Activated T-helper 1 cell treated with anti-CD3 and anti-CD28 coated beads, Interleukin-2, amount 50 U/mL, for 16 hours (primary cell): ENCODE measurements around the gene PGLYRP1.
A peak's percentile ranks its signal among the peaks of the same experiment; 100 is the strongest.

Experiments
- DNase-seq, 2 donors: peaks; one replicate each; pipeline ENCODE4 v3.0.0-alpha.2; 2020; ENCODE audit warnings: low read depth in 1 of 2, low spot score in 1 of 2

PGLYRP1 gene

DNA sequence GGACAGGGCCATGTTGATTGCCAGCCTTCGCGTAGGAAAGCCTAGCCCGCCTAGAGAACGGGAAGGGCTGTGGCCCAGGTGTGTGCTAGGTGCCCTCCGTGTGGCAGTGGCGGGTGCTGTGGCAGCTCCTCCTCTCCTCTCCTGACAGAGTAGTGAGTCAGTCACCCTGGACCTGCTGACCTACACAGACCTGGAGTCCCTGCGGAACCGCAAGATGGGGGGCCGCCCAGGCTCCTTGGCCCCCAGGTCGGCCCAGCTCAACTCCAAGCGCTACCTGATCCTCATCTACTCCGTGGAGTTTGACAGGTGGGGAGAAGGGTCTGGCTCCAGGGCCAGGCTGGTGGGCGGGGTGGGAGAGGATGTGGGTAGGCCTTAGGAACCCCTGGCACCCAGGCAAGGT, 16.4 kb downstream of the PGLYRP1 start:
- DNase-seq, result no peak

DNA sequence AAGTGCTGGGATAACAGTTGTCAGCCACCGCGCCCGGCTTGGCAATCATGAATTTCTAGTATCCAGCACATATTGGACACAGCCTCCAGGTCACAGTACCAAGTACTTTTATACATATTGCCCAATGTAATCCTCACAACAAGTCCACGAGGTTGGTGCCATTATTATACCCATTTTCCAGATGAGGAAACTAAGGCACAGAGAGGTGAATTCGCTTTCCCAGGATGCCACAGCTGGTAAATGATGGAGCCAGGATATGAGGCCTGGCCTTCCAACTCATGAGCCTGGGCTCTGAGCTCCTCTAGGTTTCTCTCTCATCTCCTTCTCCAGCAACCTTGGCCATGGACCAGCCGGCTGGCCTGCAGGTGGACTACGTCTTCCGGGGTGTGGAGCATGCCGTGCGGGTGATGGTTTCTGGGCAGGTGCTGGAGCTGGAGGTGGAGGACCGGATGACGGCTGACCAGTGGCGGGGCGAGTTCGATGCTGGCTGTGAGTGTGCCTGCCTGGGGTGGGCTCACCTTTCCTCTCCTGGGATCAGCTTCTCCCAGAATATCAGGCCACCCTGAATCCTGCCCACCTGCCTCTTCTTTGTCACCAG, 20.1 kb downstream of the PGLYRP1 start:
- no peak for DNase-seq

DNA sequence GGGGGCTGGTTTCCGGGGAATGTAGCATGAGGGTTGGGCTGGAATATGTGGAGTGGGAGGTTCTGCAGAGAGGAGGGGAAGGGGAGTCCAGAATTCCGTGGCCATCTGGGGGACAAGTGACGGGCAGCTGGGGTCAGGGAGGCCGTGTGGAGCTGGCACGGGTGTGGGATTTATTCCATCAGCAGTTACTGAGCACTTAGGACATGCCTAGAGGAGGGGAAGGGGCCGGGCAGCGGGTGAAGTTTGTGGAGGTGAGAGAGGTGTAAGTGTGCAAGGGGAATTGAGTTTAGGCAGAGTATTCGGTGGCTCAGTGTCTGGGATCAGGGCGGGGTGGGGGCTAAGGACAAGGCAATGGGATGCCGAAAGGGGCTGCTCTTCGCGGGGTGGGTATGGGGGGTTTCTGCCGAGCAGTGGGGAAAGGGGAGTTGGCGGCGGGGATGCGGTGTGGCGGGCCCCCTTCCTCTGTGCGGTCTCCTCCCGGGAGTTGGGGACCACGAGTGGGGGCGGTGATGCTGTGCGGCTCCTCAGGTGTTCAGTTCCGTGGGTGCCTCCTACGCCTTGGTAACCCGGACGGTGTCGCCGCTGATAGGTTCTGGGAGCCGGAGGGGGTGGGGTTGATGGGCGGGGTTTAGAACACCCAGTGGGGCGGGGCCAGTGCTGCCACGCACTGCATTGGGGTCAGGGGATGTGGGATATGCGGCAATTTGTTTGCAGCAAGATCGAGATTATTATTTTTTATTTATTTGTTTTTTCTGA, 22.2 kb downstream of the PGLYRP1 start:
- peak; percentile 53 to 62 for DNase-seq

DNA sequence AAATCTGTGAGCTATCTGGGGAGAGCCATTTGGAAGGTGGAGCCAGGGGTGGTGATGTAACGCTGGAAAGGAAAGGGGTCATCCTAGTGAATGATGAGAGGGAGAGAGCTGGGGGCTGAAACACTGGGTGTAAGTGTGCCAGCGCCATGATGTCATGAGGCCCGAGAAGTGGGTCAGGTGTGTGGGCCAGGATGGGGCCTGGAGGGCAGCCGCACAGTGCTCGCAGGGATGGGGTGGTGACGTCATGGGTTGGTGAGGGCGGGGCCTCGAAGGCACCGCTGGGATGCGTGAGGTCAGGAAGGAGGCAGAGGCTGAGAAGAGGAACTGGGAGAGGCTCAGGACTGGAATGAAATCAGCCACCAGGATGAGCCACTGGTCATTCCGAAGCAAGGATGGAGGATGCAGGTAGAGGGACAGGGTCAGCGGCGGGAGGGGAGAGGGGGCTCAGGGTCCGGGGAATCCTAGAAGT, 23.2 kb downstream of the PGLYRP1 start:
- DNase-seq, result no peak

DNA sequence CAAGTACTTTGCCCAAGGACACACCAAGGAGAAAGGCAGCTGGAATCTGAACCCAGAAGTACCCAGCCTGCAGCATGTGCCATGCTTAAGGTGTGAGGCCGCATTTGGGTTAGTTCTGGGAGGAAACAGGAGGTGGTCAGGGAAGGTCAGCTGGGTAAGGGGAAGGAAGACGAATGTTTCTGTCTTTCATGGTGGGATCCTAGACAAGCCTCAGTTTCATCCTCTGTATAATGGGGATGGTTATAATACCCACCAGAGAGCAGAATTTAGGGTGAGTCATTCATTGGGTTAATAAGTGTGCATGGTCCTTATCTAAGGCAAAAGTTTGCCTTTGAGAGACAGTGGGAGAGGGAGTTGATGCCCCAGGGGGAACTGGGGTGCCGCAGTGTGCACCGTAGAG, 24.0 kb downstream of the PGLYRP1 start:
- DNase-seq, result no peak

DNA sequence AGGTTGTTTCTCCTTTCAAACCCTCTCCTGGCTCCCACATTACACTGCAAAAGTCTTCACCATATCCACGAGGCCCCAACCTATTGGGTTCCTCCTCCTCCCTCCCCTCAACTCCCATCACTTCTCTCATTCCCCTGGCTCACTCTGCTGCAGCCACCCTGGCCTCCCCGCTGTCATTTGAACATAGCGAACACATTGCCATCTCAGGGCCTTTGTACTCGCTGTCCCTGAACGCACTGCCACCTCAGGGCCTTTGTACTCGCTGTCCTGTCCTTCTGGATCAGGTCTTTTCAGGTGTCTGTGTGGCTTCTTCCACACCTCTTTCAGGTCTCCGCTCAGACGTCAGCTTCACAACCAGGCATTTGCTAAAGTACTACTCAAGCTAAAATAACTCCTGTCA, 25.9 kb downstream of the PGLYRP1 start:
- DNase-seq, result no peak

DNA sequence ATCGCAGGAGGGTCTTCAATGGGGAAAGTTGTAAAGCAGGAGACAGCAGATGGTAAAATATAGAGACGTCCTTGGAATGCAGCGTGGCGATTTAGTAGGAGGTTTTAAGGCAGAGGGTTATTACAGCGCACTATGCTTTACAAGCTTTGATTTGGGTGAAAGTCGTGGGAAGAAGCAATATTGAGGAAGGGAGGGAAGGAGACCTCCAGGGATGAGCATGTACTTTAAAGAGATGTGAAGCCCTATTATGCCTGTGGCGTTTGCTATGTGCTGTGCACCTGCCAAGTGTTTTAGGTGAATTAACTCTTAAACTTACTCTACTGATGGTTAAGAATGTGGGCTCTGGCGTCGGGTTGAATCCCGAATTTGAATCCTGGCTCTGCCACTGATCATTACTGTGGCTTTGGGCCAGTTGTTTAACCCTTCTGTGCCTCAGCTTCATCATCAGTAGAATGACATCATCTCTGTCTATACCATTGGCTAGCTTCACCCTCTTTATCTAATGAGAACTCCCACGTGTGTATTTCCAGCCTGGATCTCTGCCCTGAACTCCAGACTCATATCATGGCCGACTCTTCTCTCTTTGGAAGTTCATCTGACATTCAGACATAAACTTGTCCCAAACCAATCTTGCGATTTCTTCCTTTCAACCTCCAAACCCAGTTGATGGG, 27.0 kb downstream of the PGLYRP1 start:
- no peak for DNase-seq

DNA sequence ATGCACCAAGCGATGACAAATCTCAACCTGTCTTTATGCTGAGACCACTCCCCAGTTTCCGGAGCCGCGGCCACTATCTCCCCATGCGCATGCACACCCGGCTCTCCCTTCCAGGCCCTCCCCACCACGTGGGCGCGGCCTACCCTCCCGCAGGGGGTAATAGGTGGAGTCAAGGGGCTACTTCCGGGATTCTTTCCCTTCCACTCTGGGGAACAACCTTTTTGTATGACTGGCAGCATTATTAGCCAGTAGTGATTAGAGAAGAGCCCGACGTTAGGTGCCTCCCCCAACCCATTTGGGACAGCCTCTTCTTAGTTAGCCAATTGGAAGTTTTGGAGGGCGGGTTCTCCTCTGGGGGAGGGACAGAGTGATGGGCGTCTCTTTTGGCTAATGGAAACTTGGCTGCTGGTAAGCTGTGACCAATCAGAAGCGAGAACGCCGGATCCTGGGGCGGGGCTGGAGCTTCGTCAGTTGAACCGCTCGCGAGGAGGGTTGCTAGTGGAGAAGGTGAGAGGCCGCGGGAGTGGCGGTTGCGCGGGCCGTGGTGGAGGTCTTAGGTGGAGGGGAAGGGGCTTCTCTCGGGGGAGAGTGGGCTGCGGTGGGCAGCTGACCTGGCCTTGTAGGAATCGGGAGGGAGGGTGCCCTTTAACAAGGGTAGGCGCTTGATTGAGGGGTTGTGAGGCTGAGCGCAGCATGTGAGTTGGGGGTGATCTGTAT, 27.7 kb downstream of the PGLYRP1 start, which contains the start of gene CCDC61:
CCDC61 (plus strand) TSS at position 470 of the 717 bp plus-strand sequence. CDS start 7,552 bp downstream, outside the sequence.
- peak; percentile 91 for DNase-seq

DNA sequence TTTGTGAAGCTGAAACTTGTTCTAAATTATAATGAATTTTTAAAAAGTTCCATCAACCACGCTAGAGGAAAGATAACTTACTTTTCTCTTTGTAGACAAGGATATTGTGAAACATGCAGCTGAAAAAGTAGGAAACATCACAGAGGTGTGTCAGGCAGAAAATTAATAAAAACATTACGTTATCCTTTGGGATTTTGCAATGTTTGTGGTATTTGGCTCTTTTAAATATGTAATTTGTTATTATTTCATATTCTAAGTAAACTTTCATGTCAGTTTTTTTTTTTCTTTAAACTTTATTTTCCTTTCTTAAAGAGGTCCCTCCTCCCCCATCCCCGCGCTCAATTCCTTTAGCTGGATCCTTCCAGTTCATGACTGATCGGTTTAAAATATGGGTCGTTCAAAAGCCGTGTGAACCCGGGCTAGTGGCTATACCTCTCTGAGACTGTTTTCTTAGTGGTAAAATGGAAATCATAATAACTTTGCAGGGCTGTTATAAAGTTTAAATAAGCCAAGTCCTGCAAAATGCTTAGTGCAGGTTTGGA, 28.3 kb downstream of the PGLYRP1 start:
- no peak for DNase-seq

DNA sequence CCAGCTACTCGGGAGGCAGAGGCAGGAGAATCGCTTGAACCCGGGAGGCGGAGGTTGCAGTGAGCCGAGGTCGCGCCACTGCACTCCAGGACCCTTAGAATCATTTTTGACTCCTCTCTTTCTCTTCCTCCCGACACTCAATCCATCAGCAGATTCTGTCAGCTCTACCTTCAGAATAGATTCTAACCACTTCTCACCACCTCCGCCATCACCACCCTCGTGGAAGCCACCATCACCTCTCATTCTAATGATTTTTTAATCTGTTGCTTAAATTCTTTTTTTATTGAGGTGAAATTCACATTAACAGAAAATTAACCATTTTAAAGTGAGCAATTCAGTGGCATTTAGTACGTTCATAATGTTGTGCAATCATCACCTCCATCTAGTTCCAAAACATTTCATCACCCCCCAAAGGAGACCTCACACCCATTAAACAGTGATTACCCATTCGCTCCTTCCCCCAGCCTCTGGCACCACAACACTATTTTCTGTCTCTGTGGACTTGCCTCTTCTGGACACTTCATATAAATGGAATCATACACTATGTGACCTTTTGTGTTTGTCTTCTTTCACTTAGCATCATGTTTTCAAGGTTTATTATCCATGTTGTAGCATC, 32.6 kb downstream of the PGLYRP1 start:
- DNase-seq, result no peak

DNA sequence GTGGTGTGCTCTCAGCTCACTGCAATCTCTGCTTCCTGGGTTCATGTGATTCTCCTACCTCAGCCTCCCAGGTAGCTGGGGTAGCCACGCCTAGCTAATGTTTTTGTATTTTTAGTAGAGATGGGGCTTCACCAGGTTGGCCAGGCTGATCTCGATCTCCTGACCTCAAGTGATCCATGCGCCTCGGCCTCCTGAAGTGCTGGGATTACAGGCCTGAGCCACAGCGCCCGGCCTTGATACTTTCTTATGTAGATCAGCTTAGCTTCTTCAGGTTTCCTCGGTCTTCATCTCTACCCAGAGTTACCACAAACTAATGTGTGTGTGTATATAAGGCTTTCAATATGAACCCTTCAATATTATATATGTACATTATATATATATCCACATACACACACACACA, 37.5 kb downstream of the PGLYRP1 start:
- no peak for DNase-seq

DNA sequence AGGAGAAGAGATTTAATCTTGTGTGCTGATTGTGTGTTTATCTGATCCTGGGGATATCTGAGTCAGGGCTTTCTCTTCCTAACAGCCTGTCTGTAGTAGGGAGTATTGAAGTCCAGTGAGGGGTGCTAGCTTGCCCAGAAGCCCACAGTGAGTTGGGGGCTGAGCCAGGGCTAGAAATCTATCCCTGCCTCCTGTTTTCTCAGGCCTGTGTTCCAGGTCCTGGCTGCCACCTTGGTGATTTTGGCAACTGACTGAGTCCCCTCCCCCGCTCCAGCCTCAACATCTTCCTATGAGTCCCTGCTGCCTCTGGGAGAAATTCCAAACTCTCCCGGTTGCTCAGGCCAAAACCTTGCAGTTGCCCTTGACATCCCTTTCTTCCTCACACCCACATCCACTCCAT, 41.5 kb downstream of the PGLYRP1 start:
- DNase-seq, result no peak

DNA sequence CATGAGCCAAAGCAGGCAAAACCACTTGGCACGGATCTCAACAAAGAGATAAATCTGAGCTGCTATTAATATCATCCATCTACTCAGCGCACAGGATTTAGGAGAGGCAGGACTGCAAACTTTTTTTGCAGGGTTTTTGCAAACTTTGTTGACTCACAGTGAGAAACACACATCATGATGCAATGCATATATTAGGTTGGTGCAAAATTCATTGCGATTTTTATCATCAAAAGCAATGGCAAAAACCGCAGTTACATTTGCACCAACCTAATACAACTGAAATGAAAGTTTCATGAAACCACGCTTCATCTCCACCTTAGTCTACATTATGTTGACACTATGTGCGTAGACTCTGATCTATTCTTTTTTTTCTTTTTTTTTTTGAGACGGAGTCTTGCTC, 44.7 kb downstream of the PGLYRP1 start:
- no peak for DNase-seq

DNA sequence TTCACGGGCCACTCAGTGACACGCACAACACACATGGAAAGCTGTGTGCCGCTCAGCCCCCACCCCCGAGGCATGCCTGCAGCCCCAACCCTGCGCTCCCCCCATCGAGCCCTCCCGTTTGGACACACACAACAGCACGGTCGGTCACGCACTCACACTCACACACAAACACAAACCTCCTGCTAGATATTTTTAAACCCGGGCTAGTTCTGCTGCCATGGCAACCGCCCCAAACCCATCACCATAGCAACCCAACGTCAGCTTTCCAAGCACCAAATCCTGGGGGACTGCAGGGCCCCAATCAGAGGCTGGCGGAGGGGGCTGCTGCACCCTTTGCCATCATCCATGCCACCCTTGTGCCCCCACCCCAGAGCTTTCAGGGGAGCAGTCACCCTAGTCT, 46.7 kb downstream of the PGLYRP1 start:
- DNase-seq, result no peak

DNA sequence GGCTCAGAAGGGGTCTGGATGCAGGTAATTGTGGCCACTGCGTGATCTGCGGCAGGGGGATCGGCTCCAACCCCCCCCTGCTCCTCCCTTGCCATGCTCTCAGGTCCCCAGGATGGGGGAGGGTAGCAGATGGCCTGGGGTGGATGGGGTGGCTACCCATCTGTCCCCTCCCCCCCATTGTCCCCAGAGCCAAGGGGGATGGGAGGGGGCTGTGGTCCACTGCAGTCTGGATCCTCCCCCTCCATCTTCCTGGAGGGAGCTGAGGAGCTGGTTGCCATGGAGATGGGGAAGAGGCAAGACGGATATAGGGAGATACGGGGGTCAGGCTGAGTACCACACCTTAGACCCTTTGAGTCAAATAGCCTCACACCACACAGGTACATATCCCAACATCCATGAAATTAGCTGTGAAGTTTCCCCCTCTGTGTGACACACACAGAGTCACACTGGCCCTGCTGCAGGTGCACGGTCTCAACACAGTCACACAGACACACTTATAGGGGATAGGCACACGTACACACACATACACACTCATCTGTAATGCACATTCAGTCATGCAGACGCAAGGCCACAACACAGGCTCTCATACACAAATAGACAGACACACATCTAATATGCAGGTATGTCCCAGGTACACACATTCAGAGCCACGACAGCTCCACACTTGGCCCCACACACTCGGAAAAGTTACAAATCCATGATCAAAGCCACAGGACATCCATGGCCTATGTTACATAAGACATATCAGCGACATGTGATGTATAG, 47.4 kb downstream of the PGLYRP1 start:
- no peak for DNase-seq

DNA sequence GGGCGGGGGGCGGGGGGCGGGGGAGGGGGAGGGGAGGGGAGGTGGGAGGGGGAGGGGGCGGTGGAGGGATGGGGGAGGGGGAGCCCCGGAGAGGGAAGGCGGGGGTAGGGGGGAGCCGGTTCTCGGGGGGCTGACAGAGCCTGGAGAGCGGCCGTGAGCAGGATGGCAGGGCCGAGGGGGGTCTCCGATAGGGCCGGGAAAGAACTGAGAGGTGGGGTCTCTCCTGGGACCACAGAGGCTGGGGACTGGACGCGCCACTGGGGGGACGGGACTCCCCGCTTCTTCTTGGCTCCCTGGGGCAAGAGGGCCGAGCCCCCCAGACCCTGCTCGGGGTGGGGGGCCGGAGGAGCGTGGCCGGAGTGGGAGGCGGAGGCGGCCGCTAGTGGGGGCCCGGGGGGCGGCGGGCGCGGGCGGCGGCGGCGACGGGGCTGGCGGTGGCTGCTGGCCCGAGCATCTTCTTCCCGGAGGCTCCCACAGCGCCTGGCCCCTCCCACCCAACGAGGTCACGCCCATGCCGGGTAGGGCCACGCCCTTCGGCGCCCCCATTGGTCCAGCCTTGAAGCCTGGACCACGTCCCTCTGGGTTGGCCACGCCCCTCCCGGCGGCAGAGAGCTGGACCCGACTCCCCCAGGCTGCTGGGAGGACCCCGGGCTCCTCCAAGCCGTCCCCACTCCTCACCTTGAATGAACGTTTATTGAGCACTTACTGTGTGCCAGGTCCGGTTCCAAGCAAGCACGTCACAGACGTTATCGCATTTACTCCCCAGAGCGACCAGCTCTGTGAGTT, 49.1 kb downstream of the PGLYRP1 start, which contains the start of gene NOVA2:
NOVA2 (minus strand) TSS at position 313 of the 786 bp plus-strand sequence. CDS start 514 bp downstream, outside the sequence.
- no peak for DNase-seq

DNA sequence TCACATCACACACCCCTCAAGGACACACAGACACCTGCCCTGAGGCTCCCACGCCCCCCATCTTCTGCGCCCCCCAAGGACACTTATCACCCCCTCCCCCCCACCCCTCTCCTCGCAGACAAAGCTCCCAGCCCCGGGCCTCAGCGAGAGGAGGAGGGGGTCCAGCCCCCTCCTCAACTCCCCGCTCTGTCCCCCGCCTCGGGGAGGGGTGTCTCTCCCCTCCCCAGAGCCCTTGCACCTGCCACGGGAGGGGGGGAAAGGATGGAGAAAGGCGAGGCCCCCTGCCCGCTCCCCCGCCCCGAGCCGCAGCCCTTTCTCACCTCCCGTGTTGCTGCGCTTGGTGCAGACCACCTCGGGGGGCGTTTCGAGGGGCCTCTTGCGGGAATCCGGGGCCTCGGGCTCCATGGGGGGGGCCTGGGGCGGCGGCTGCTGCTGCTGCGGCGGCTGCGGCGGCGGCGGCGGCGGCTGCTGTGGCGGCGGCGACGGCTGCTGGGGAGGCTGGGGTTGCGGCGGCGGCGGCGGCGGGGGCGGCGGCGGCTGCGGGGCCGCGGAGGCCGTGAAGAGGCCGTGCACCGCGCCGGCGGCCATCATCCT, 49.8 kb downstream of the PGLYRP1 start:
- DNase-seq, result no peak

DNA sequence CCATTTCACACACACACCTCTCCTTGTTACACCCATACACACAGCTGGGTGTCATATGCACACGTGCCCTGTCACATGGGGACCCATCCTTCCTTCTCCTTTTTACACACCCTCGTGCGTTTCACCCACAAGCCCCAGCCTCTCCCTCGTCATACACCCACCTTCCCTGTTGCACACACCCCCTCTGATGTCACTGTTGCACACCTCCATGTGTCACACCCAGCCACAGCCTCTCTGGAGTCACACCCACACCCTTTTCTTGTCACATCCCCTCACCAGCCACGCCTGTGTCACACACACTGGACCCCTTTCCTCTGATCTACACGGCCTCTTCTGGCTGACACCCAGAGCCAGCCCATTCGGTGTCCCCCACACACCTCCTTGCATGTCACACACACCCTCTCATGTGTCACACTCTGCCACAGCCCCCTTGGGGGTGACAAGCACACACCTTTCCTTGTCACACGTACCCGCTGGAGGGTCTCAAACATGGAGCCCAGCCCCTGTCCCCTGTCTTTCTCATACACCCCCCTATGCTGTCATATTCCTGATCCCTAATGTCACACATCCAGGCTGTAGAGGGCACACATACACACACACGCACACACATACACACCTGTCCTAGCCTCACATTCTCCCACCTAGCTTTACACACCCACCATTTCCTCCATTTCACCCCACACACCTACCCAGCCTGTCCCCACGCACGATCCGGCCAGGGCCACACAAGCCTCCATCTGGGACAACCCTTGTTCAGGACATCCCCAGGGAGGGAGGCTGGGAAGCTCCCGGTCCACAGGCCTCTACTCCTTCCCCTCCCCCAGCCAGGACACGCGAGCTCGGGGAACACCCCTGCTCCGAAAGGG, 50.5 kb downstream of the PGLYRP1 start:
- no peak for DNase-seq
